HG02610 (cell line): ENCODE data around the gene ZBTB26.

Experiments used
- ATAC-seq: cut with Tn5 transposase; IDR thresholded peaks from one replicate; pipeline ENCODE4 v1.9.1; 2021; ENCODE audit warnings: mild to moderate bottlenecking, moderate library complexity; ENCODE audit not compliant: unreplicated experiment

Gene ZBTB26

GRCh38 chr9:122931226-122932121, at the start of gene ZBTB26:
ZBTB26 (minus strand) TSS chr9:122931512; CDS start chr9:122919934, 11,578 bp downstream.
- peak; percentile 97 for ATAC-seq

GRCh38 chr9:122978601-122979000, 47.3 kb upstream of the ZBTB26 start:
- no peak for ATAC-seq

GRCh38 chr9:122975196-122975595, 43.9 kb upstream of the ZBTB26 start:
- ATAC-seq, result no peak

- ATAC-seq, result no peak
Observed at GRCh38 chr9:122961139-122961538, 29.8 kb upstream of the ZBTB26 start.

- no peak for ATAC-seq
Observed at GRCh38 chr9:122955961-122956360, 24.6 kb upstream of the ZBTB26 start.

GRCh38 chr9:122954253-122954691, 23.0 kb upstream of the ZBTB26 start:
- no peak for ATAC-seq

GRCh38 chr9:122951056-122951455, 19.7 kb upstream of the ZBTB26 start:
- no peak for ATAC-seq

GRCh38 chr9:122950263-122950662, 19.0 kb upstream of the ZBTB26 start:
- no peak for ATAC-seq

GRCh38 chr9:122949696-122950095, 18.4 kb upstream of the ZBTB26 start:
- ATAC-seq, result no peak

- peak; percentile 53 for ATAC-seq
Observed at GRCh38 chr9:122948313-122948712, 17.0 kb upstream of the ZBTB26 start.

GRCh38 chr9:122946461-122947005, 15.2 kb upstream of the ZBTB26 start:
- no peak for ATAC-seq

- no peak for ATAC-seq
Observed at GRCh38 chr9:122944960-122945888, 13.9 kb upstream of the ZBTB26 start.

GRCh38 chr9:122941582-122942234, 10.4 kb upstream of the ZBTB26 start:
- ATAC-seq, result no peak

- ATAC-seq, result peak; percentile 98
Observed at GRCh38 chr9:122940749-122941581, 9.7 kb upstream of the ZBTB26 start, which contains the start of gene RABGAP1. RABGAP1 (plus strand) TSS chr9:122941020; CDS start chr9:122957060, 16,040 bp downstream.

GRCh38 chr9:122940454-122940748, 9.1 kb upstream of the ZBTB26 start:
- no peak for ATAC-seq

- ATAC-seq, result no peak
Observed at GRCh38 chr9:122939601-122940000, 8.3 kb upstream of the ZBTB26 start.

- no peak for ATAC-seq
Observed at GRCh38 chr9:122936883-122937282, 5.6 kb upstream of the ZBTB26 start.

- ATAC-seq, result no peak
Observed at GRCh38 chr9:122936464-122936863, 5.2 kb upstream of the ZBTB26 start.

- ATAC-seq, result peak; percentile 12
Observed at GRCh38 chr9:122930541-122931225, 629 bp downstream of the ZBTB26 start.
